HG03354 (cell line): ENCODE data around the gene ORC3.
A peak's percentile ranks its signal among the peaks of the same experiment; 100 is the strongest.
"Not testable (repeated sequence)": the region's sequence is repeated elsewhere in the genome, so short reads cannot be mapped to it uniquely, and the experiment has no call there.

Experiments used
- ATAC-seq: cut with Tn5 transposase; IDR thresholded peaks from one replicate; pipeline ENCODE4 v1.9.1; 2021; ENCODE audit warnings: mild to moderate bottlenecking; ENCODE audit not compliant: unreplicated experiment, poor library complexity, severe bottlenecking

Gene ORC3

DNA sequence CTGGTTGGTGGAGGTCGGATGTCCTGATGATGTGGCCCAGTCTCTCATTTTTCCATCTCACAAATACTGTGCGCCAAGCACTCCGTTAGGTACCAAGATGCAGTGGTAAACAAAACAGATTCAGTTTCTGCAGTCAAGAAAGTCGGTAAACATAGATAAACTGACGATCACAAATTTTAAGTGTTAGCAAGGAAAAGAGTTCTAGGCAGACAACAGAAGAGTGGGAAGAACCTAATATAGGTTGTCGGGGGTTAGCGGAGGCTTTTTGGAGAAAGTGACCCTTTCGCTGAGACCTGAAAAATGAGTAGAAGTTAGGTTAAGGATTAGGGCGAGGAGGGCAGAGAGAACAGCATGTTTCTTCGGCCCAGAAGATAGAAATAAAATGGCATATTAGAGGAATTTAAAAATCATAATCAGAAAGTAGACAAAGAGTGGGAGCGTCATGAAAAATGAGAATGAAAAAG lies 514 bp downstream of the ORC3 start:
- no peak for ATAC-seq

DNA sequence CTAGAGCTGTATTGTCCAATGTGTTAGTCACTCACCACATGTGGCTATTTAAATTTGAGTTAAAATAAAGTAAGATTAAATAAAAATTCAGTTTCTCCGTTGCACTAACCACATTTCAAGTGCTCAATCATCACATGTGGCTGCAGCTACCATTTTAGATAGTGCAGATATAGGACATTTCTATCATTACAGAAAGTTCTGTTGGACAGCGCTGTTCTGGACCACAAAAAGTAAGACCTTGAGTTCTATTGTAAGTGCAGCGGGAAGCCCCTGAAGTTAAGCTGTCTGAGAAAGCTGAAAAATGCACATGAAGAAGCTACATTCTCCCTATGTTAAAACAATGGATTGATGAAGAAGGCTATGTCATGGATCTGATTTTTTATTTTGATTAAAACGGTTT lies 1.1 kb downstream of the ORC3 start:
- no peak for ATAC-seq

DNA sequence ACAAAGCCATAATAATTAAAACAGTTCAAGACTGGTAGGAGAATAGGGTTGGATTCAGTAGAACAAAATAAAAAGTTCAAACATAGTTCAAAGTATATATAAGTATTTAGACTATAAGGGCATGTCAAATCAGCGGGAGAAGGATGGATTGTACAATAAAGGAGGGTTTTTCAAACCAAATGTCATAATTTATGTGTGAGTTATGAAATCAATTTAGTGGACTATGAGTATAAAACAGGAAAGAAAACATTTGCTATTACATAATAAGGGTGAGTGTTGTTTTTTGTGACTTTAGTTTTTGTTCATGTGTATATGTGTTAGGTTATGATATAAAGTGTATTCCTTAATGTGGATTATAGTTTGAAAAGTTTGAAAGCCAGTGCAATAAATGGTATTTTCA lies 10.6 kb downstream of the ORC3 start:
- no peak for ATAC-seq

DNA sequence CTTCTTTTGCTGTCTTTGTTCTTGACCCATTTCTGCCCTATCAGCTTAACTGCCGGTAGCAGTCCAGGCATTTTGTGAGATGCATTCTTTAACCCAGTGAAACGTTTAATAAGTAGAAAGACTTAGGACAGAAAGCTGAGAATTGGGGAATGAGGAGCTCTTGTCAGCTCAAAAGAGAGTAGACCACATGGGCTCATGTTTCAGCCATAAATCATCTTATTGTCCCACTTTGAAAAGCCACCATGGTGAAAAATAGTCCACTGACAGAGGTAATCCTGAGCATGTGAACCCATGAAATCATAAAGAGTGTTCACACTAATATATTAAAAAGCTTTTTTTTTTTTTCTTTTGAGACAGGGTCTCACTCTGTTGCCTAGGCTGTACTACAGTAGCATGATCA lies 16.3 kb downstream of the ORC3 start:
- no peak for ATAC-seq

DNA sequence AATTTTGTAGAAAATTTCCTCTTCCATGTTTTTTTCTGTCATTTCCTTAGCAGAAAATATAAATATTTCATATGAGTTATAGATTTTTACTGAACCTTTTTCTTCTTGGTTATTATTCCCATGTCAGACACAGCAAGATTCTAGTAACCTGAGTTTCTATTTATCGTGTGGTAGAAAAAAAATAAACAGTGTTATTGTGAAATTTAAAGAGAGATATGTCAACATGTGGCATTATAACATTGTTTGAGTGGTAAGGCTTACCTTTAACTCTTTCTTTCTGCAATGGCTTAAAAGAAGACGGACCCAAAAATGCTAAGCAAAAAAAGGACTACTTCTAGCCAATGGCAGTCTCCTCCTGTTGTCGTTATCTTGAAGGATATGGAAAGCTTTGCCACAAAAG lies 18.9 kb downstream of the ORC3 start:
- no peak for ATAC-seq

DNA sequence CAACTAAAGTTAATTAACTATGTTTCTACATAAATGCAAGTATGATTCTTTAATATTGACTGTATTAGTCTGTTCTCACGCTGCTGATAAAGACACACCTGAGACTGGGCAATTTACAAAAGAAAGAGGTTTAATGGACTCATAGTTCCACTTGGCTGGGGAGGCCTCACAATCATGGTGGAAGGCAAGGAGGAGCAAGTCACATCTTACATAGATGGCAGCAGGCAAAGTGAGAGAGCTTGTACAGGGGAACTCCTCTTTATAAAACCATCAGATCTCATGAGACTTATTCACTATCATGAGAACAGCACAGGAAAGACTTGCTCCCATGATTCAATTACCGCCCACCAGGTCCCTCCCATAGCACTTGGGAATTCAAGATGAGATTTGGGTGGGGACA lies 23.1 kb downstream of the ORC3 start:
- ATAC-seq, result not testable (repeated sequence)

DNA sequence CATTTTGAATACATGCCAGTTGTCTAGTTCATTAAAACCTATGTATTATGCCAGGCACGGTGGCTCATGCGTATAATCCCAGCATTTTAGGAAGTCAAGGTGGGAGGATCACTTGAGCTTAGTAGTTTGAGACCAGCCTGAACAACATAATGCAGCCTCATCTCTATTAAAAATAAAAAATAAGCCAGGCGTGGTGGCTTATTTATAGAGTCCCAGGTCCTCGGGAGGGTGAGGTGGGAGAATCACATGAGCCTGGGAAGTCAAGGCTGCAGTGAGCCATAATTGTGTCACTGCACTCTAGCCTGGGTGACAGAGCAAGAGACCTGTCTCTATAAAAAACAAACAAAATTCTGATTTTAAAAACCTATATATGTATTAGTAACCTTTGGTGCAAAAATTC lies 27.5 kb downstream of the ORC3 start:
- ATAC-seq, result no peak

DNA sequence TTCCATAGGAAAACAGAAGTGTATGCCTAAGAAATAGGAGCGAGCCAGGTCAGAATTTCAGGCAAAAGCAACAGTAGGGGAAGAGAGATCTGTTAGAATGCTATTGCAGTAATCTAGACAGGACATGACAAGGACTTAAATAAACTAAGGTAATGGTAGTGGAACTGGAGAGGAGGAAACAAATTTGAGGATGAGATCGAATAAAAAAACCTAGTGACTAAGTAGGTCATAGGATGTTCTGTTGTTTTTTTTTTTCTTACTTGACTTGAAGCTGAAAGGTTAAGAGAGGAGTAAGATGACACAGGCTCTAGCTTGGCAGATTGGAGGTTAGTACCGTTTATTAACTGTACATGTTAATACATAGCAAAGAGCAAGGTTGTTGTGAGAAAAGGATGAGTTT lies 28.6 kb downstream of the ORC3 start:
- ATAC-seq, result no peak

DNA sequence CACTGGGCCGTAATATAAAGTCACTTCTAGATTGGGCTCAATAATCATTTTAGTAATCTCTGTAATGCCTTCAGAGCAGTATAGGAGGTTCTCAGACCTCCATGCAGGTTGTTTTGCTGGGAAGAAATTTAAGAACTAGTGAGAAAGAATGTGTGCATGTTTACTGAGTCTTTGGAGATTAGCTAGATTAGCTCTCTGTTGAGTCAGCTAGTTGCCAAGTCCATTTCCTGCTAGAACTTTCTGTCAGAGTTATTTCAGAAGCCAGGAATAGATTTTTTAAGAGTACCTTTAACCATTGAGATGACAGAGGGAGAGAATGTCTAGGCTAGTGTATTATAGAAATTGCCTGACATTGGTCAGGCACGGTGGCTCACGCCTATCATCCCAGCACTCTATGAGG lies 33.3 kb downstream of the ORC3 start:
- ATAC-seq, result no peak

DNA sequence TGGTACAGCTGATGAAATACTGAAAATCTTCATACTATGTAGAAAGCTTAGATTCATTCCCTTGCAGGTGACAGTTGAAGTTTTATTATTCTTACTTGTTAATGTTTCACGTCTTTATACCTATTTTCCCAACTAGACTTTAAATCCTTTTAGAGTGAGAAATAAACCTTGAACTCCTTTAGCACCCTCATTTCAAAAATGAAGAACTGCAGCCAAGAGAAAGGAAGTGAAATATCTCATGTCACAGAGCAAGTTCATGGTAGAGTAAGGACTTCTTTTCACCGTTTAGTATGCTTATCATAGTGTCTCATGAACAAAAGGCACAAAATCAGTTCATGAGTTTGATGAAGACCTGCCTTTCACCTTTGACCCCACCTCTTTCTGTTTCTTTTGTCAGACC lies 38.5 kb downstream of the ORC3 start:
- ATAC-seq, result no peak

DNA sequence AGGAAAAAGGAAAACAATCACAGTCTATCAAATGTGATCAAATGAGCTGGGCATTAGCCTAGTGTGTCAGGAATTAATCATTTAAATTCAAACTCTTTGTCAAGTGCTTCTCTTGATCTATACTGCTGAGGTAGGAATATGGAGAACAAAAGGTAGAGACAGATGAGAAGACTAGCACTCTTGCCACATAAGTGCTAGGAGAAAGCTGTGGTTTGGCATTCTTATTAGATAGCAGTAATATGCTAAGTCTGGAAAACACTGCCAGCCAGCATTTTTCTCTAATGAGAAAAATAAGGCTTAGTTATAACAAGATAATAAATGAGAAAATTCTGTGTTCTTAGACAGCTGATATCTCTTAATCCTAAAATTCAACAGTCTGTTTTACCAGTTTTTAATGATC lies 38.9 kb downstream of the ORC3 start:
- ATAC-seq, result no peak

DNA sequence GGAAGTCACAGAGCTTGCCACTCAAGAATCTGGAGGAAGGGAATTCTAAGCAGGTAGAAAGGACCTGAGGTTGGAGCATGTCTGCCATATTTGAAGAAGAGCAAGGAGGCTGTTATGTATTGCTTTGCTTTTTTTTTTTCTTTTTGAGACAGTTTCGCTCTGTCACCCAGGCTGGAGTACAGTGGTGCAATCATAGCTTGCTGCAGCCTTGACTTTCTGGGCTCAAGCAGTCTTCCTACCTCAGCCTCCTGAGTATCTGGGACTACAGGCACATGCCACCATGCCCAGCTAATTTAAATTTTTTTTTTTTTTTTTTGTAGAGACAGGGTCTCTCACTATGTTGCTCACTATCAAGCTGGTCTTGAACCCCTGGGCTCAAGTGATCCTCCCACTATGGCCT lies 40.8 kb downstream of the ORC3 start:
- ATAC-seq, result no peak

DNA sequence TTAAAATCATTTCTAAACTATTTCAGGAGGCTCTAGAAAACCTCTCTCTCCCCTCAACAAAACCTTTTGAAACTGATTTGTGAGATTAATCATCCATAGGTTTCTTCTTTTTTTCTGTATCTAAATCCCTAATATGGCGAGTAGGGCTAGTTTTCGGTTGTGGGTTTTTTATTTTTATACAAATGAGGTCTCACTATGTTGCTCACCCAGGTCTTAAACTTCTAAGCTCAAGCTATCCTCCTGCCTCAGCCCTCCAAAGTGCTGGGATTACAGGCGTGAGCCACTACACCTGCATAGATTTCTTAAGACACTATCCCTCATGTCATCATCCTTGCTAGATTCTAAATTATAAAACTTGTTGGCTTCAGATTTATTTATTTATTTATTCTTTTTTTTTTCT lies 43.9 kb downstream of the ORC3 start:
- ATAC-seq, result no peak

DNA sequence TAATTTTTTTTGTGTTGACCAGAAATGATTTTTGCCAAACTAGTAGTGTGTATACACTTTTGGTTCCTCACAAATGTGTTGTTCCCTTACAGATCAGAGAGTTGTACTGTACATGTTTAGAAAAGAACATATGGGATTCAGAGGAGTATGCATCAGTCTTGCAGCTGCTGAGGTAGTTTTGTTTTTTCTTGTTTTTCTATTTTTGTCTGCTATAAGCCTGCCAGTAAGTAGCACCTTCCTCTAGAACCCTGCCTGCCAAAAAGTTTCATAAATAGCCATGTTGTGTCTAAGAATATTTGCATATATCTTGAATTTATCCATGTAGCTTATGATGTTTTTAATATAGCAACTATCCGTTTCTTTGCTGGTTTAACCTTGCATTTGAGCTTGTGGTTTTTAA lies 46.4 kb downstream of the ORC3 start:
- ATAC-seq, result no peak

DNA sequence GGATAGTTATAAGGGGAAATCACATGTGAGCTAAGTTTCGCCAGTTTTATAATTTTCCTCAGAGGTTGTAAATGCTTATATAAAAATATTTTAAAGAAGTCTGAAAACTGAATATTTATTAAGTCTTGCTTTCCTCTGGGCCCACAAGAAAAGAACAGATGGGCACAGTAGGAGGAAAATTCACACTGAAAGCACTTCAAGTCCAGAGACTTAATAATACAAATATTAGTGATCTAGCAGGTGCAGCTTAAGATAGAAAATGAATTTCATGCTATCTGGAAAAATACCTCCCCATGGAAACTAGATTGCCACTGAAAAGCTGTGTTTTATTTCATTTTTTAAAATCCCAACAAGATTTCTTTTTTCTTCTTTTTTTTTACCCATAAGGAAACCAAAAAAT lies 47.2 kb downstream of the ORC3 start:
- ATAC-seq, result no peak

DNA sequence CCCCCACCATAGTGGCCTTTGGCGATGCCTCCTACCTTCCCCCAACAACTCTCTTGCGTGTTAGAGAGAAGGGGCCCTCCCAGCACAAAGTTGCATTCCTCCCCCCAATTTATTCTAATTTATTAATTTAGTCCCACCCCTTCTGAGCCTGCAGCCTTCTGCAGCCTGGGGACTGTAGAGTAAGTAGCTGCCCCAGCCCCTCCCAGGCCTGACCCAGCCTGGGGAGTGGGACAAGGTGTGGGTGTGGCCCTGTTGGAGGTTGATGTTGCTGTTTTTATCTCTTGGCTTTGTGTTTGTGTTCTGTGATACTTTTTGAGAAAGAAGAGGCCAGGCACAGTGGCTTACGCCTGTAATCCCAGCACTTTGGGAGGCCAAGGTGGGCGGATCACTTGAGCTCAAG lies 49.4 kb downstream of the ORC3 start:
- ATAC-seq, result no peak

DNA sequence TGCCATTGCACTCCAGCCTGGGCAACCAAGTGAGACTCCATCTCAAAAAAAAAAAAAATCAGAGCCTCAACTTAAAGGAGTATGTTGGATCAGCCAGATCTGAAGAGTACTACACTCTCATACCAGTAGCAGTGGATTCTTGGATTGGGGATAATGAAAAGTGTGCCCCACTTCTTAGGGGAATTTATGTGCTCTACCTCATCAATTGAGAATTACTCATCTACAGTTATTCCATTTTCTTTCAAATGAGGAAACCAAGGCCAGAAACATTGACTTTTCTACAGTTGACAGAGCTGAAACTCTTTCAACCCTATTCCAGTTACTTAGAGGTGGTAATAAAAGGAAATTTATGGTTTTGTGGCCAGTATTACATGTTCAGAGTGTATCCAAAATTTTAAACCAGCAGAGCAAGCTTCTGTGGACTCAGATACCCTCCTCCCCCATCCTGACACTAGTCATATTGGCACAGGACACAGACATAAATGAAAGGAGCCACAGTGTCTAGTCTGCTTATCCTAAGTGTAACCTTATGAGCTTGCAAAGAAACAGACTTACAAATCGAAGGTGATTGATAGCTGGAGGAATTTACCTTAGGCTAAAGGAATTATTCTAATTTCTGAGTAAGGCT lies 51.2 kb downstream of the ORC3 start:
- no peak for ATAC-seq

DNA sequence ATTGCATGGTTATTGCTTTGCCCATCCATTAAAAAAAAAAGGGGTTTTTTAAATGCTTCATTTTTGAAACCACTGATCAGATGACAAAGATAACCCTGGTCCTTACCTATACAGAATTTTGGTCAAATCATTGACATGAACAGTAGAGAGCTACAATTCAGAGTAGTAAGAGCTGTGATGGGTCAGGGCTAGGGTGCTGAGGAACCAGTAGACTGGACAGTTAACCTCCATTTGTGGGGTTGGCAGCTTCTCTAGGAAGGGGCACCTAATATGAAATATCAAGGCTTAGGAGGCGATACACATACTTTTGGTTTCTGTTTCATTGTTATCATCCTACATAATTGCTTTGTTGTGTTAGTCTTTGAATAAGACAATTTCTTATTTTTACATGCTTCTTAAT lies 55.1 kb downstream of the ORC3 start:
- ATAC-seq, result peak; percentile 76

DNA sequence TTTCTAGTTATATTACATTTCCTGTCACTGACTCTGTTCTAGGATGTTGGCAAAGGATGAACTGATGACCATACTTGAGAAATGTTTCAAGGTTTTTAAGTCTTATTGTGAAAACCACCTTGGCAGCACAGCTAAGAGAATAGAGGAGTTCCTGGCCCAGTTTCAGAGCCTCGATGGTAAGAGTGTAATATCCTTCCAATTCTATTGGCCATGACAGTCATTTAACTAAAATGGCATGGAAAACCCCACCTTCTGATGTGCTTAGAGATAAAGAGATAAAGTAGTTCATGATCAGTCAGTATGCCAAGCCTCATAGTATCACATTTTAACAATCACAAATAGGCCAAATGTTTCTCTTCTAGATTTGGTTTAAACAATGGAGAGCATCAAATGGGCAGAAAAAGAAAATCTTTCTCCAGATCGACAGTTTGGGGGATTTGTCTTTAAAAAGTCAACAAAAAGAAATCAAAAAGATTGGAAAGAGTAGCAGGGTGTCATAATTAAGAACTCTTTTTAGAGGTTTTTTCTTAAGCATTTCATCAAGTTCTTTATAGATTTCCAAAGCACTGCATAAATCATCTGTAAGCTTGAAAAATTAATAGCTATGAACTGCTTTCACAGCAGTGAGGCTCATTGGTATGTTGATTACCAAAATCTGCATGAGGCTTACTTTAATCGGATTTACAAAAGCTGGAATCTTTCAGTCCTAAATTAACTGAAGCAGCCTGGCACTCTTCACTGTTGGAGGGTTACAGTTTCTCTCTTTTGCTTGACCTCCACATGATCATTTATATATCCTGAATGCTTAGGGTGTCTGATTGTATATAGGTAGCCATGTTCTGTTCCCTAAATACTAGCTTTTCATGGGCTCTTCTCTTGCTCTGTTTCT lies 63.4 kb downstream of the ORC3 start:
- ATAC-seq, result no peak

DNA sequence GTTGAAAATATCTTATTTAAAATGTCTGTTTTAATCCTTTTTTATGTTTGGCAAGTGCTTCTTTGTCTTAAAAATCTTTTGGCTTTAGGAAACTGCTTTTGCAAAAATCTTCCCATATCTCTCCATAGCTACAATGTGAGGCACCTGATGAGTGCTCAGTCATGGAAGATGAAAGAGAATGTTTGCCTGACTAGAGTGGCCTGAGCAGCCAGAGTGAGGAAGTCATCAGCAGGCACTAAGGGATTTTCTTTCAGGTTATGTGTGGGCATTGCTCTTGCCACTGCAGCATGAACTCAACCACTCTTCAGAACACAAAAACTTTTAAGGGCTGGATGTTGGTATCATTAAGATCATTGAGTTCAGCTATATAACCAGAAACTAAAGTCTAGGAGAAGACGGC lies 64.2 kb downstream of the ORC3 start:
- no peak for ATAC-seq

DNA sequence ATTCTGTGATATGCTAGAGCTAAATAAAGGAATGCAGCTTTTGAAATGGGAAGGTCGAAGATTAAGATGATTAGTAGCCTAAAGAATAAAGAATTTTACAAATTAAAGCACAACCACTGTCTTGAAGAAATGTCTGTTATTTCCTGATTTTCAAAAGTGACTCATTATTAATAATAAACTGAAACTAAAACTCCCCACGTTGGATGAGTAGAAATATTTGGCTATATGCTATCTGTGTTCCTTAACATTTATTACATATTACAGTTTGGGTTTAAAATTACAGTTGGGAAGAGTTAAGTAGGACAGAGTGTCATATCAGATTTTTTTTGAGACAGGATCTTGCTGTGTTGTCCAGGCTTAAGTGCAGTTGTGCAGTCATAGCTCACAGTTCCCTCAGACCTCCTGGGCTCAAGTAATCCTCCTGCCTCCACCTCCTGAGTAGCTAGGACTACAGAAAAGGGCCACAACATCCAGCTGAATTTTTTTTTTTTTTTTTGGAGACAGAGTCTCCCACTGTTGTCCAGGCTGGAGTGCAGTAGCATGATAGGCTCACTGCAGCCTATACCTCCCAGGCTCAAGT lies 65.0 kb downstream of the ORC3 start:
- no peak for ATAC-seq
